ENCODE measurements around the gene OSM.

DNA sequence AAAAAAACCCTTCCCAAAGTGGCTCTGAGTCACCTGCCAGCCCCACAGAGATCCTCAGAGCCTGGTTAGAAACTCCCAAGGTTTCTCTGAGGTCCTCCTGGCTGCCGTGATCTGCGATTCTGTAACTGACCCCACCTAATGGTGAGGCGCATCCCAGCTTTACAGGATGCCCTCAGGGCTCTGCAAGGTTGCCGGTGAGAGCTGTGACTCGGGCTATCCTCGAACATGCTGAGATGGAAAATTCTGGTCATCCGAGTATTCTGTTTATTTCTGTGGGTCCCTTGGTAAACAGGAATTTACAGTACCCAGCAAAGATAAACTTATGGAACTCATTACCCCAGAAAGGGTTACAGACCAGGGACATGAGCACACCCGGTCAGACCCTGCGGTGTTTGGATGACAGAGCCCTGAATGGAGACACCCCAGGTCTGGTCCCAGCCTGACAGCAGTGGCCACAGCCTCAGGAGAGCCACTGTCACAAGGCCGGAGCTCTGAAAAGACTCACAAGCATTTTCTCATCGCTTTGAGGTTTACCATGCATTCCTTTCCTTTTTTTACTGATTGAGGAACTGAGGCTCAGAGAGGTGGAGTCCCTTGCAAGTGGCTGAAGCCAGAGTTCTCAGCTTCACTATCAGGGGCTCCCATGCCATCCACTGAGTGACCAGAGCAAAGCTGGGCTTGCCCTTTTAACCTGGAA, 42.3 kb downstream of the OSM start:
- TF ChIP-seq CTCF (IDR thresholded peaks at IDR 0.05) (no peak), POLR2AphosphoS5 (IDR thresholded peaks at IDR 0.05) (no peak)
